NCI-H146 (cell line): ENCODE data around the gene CARMIL1.

Experiments
- DNase-seq: peaks from one replicate; lab custom pipeline; 2025; lab: John Stamatoyannopoulos, UW

Gene CARMIL1

GRCh38 chr6:25334793-25335192, 55.6 kb downstream of the CARMIL1 start:
- DNase-seq, result no peak

DNA sequence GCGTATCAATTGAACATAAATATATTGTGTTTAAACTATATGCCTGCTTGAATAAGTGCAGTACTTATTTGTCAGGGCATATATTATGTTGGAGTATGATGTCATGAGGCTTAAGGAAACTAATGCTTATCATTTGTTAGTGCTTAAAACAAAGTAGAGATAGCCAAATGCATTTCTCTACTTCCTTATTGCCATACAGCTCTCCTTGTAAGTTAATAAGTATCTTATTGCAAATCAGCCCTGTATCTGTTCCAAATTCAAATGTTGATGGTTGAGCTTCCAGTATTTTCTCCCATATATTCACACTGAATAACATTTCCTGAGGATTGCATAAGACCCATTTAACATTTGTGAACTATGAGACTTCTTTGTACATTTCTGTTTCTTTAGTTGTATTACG, 57.8 kb downstream of the CARMIL1 start:
- DNase-seq, result no peak

DNA sequence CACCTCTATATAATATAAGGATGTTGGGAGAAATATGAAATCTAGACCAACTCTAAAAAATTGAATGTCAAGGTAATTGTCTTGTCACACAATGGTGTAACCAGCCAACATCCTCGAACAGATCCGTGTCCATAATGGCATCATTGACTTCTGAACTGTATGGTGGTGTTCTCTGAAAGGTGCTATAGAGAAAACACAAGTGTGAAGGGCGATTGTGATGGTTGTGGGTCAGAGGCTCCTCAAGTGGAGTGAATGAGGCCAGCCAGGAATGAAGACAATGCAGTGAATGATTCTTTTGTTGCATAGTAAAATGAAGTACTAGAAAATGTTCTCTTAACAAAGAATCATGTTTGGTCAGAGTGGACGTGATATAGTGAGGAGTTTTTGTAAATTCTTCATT, 58.3 kb downstream of the CARMIL1 start:
- DNase-seq, result no peak

DNA sequence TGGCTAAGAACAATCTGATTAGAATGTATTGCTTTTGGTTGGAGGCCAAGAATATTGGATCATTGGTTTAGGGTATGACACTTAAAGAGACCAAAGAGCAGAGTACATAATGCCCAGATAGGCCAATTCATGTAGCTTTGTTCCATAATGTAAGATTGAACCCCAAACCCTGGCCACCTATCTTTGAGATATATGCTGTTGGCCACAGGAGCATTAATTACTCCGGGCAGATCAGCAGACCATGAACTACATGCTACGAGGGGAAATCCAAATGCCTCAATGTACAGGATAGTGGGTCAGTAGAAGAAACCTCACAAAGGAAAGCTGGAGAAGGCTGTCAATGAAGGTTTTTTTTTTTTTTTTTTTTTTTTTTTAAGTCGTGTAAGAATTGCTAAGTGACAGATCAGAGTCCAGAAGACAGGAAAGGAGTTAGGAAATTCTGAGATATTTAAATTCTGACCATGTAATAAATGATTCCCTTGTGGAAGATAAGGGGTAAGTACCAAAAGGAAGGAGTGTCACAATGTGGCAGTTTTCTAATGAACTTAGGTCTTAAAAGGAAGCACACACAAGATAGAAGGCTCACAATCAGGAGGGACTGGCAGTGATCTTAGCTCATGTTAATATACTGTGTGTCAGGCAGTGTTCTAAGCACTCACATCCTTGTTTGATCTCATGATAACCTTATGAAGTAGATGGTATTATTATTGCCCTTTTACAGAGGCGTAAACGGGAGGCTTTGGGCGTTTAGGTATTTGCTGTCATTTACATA, 61.4 kb downstream of the CARMIL1 start:
- DNase-seq, result no peak

- no peak for DNase-seq
Measured at GRCh38 chr6:25341203-25341552, 62.0 kb downstream of the CARMIL1 start.

GRCh38 chr6:25341923-25342619, 62.9 kb downstream of the CARMIL1 start:
- DNase-seq, result no peak

GRCh38 chr6:25342802-25343201, 63.6 kb downstream of the CARMIL1 start:
- DNase-seq, result peak; percentile 20

GRCh38 chr6:25343984-25344383, 64.8 kb downstream of the CARMIL1 start:
- DNase-seq, result no peak

DNA sequence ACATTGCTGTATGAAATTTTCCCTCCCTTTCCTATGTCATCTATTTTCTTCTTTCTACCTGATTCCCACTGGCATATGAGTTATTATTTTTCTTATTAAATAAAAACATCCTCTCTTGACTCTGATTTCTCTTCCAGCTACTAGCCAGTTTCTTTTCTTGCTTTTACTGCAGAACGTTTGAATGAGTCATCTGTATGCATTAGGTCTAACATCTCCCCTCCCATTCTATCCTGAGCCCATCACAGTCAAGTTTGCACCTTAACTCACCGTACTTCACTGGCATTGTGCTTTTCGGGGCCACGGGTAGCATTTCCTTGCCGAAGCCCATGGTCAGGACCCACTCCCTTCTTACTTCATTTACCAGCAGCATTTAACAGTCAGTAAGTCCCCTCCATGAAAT, 65.7 kb downstream of the CARMIL1 start:
- no peak for DNase-seq

GRCh38 chr6:25346064-25346463, 66.9 kb downstream of the CARMIL1 start:
- peak; percentile 27 for DNase-seq

DNA sequence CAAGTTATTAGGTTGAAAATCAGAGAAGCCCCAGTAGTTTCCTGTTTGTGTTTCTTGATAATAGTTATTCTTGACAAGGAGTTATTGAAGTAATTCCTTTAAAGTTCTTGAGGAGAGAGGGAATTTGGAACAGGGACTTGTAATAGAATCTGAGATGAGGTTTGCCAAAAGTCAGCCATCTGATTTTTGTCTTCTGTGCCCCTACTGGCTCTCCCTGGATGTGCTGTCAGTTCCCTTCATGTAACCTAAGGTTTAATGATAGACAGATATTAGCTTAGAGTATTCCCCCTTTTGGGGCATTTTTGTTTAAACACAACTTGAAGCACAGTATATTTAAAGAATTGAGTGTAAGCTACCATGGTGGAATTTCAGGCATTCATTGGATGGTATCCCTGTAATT, 71.4 kb downstream of the CARMIL1 start:
- no peak for DNase-seq

DNA sequence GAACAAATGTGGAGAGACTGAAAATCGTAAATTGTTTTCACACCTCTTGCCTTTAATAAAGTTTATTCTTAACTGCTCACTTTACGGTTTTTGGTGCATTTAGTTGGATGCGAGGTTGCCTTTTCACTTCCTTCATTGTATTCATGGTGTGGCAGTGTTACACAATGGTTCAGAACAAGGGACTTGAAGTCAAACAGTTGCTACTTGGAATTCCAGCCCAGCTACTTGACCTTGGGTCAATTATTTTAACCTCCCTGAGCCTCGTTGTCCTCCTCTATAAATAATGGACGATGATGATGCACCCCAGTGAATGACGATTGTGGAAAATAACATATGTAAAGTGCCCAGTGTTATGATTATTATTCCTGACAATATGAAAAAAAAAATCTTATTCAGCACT, 72.3 kb downstream of the CARMIL1 start:
- DNase-seq, result no peak

DNA sequence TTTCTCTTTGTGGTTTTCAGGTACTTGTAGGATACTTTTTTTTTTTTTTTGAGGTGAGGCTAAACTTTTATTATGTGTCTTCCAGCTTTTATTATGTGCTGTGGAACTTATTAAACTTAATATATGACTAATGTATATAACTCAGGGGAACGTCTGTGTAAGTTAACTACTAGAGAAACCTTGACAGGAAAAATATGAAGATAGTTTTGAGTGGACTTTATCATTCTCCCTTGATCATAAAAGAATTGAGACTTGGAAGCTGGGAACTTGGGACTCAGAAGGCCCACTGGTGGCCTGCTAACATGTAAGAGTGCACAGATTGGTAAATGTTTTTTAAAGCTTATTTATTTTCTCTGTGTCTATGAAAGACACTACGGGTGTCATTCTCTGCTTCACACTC, 73.1 kb downstream of the CARMIL1 start:
- DNase-seq, result no peak

DNA sequence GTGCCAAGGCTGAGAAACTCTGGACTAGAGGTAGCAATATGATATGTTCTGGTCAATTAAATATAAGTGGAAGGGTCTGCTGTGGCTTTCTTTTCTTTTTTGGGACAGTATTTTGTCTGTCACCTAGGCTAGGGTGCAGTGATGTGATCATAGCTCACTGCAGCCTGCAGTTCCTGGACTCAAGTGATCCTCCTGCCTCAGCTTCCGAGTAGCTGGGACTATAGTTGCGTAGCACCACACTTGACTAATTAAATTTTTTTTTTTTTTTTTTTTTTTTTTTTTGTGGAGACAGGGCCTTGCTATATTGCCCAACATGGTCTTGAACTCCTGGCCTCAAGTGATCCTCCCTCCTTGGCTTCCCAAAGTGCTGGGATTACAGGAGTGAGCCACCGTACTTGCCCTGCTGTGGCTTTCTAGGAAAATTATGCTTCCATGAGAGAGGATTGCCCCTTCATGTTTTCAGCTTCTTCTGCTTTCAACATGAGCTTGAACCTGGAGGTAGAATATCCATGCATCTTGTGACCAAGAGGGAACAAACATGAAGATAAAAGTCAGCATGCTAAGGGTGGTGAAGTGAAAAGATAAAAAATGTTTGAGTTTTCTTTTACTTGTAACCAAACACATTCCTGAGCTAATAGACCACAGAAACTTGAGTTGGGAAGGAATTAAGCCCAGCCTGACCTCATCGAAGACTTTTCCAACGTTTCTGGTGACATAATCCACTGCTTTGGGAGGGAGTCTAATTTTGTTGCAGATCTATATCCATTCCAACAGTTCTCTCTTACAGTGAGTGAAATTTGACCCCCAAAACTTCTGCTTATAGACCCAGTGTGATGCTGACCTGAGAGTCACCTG, 75.1 kb downstream of the CARMIL1 start:
- DNase-seq, result peak; percentile 13

GRCh38 chr6:25359191-25359861, 80.2 kb downstream of the CARMIL1 start:
- DNase-seq, result peak; percentile 51

- peak; percentile 74 for DNase-seq
Measured at GRCh38 chr6:25359891-25360290, 80.7 kb downstream of the CARMIL1 start.

- no peak for DNase-seq
Measured at GRCh38 chr6:25360621-25361020, 81.4 kb downstream of the CARMIL1 start.

DNA sequence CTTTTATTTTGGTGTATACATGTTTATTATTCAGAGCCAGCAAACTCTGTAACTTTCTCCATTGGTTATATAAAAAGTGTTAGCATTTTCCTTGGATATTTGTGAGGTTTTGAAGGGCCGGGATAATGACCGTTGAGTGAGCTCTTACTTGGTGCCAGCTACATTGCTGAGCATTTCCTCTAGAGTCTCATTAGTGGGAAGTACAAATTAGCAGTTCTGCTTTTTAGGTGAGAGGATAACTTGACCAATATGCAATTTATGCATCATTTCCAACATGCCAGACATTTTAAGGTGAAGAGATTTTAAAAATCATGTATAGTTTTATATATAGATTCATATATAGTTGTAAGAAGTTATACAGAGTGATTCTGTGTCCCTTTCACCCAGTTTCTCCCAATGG, 84.3 kb downstream of the CARMIL1 start:
- DNase-seq, result no peak

DNA sequence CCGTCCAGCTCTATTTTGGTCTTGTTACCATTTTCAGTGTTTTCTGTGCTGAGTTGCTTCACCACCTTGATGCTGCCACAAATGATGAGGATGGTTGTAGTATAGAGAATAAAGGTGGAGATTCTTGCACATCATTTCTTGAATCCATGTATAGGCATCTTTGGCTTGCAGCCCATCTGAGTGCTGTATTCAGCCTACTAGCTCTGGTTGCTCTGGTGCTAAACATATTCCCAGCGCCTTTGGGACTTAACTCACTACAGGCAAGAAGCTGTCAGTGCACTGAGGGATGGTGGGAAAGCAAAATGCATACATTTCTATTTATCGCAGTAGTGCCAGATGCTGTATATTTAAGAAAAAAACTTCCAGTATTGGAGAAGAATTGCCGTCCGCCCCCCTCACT, 86.0 kb downstream of the CARMIL1 start:
- DNase-seq, result no peak

GRCh38 chr6:25366903-25367545, 87.8 kb downstream of the CARMIL1 start:
- DNase-seq, result no peak

DNA sequence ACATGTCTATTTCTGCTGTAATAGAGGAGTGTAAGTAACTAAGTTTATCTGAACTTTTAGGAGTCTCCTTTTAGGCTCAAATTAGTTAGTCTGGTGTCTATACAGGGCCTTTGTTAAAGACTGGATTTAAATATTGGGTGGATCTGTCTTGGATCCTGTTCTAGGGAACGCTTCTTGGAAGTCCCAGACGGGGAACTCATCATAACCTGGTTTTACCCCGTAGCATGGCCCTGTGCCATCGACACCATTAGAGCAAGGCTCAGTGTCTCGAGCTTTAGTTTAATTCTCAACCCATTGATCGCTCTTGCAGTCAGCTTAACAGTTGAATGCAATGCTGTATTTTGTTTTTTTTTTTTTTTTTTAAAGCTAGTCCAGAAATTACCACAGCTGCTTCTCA, 89.9 kb downstream of the CARMIL1 start:
- DNase-seq, result no peak
